ENCODE data around the gene CACNA2D2.

CACNA2D2 gene

GRCh38 chr3:50317300-50317699 lies 186.1 kb downstream of the CACNA2D2 start:
- in situ Hi-C loops (cut with HindIII; ENCODE audit: low pct_ligation_motif_present, low pct_unique_long_range_greater_than_20kb, low sequenced_read_pairs) = no loop called here
- no peak for DNase-seq

DNA sequence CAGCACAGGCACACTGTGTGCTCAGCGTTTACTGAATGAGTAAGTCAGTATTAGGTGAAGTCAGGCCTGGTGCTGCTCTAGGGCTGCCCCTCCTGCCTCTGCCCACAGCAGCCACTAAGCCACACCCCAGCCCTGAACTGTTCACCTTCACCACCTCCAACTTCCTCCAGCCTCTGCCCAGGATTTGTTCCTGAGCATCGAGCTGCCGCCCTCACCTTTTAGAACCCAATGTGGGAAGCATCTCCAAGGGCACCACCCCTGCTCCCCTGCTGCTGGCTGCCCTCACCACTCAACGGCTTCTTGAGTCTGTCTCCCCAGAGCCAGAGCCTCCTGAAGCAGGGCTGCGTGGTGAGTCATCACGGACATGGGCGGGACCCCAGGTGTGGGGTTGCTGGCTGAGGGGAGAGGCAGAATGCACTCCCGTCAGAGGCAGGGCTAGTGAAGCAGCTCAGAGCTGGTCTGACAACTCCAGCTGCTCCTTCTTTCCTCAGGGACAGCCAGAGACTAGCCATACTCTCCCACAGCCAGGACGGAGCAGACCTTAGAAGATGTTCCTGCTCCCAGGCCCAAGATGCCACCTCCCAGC lies 186.7 kb downstream of the CACNA2D2 start:
- in situ Hi-C loops (cut with HindIII; ENCODE audit: low pct_ligation_motif_present, low pct_unique_long_range_greater_than_20kb, low sequenced_read_pairs) = no loop called here
- DNase-seq = peak; percentile 88

DNA sequence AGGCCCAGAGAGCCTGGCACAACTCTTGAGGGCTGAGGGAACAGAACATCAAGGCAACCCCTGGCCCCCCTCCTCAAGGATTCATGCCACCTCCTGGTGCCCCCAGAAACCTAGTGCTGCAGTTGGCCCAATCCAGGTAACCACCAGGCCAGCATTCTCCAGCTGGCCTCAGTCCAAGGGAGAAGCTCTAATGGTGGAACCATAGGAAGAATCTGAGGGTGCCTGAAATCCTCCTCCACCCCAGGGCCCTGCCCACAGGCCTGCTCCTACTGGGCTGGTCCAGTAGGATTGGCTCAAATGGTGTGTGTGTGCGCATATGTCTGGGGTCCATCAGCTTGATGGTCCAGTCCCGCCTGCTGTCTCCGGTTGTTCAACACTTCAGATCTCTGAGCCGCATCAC lies 188.6 kb downstream of the CACNA2D2 start:
- in situ Hi-C loops (cut with HindIII; ENCODE audit: low pct_ligation_motif_present, low pct_unique_long_range_greater_than_20kb, low sequenced_read_pairs) = no loop called here
- DNase-seq = no peak

DNA sequence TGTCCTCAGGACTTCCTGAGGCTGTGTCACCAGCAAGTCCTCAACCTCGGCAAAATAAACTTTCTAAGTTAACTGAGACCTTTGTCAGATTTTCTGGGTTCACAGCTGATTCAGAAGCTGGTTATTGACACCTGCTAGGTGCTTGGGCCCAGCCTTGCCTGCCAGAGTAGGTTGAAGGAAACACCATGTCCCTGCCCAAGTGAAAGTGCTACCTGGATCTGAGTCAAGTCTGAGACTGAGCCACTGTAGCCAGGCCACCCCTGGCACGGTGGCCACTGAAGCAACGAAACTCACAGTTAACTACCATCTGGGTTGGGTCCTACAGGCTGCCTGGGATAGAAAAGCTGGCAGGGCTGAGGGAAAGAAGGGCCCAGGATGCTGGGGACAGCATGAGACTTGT lies 189.1 kb downstream of the CACNA2D2 start:
- DNase-seq = no peak
- in situ Hi-C loops (cut with HindIII; ENCODE audit: low pct_ligation_motif_present, low pct_unique_long_range_greater_than_20kb, low sequenced_read_pairs) = no loop called here

All from ACHN (cell line).